Loucy (cell line): ENCODE measurements around the gene H6PD.

Experiments
- H2AFZ ChIP-seq: fragments of 200-600 bp; sonication (generic); 2 replicates; pipeline ENCODE4 v1.6.0; 2016; ENCODE audit warnings: antibody characterized with exemption, mild to moderate bottlenecking, low read length, moderate library complexity
- H3F3A ChIP-seq: fragments of 200-600 bp; 2 replicates; pipeline ENCODE4 v1.6.0; 2016; ENCODE audit warnings: antibody characterized with exemption, low read depth, mild to moderate bottlenecking
- H3K27me3 ChIP-seq: fragments of 200-600 bp; sonication (generic); 2 replicates; pipeline ENCODE4 v1.6.1; 2014; ENCODE audit warnings: low read length, mild to moderate bottlenecking; ENCODE audit not compliant: insufficient read depth, poor library complexity, severe bottlenecking
- H3K36me3 ChIP-seq: fragments of 200-600 bp; sonication (generic); 2 replicates; pipeline ENCODE4 v1.6.1; 2016; ENCODE audit warnings: low read length; ENCODE audit not compliant: insufficient read depth
- H3K4me1 ChIP-seq: fragments of 200-600 bp; sonication (generic); 2 replicates; pipeline ENCODE4 v1.5.1; 2014; ENCODE audit warnings: low read length, mild to moderate bottlenecking; ENCODE audit not compliant: insufficient read depth, poor library complexity, severe bottlenecking
- H3K4me2 ChIP-seq: fragments of 200-600 bp; sonication (generic); 2 replicates; pipeline ENCODE4 v1.6.0; 2014; ENCODE audit warnings: antibody characterized with exemption, low read length, low read depth, mild to moderate bottlenecking; ENCODE audit not compliant: poor library complexity, severe bottlenecking
- H3K4me3 ChIP-seq: fragments of 200-600 bp; sonication (generic); 2 replicates; pipeline ENCODE4 v1.5.1; 2014; ENCODE audit warnings: low read length, mild to moderate bottlenecking, mixed read lengths; ENCODE audit not compliant: poor library complexity, severe bottlenecking
- H3K79me2 ChIP-seq: fragments of 200-600 bp; sonication (generic); 2 replicates; pipeline ENCODE4 v1.6.1; 2014; ENCODE audit warnings: low read length; ENCODE audit not compliant: insufficient read depth
- H3K9ac ChIP-seq: fragments of 200-600 bp; sonication (generic); 2 replicates; pipeline ENCODE4 v1.6.0; 2014; ENCODE audit warnings: mild to moderate bottlenecking, low read depth, low read length, moderate library complexity; ENCODE audit not compliant: poor library complexity, severe bottlenecking
- H3K9me2 ChIP-seq: fragments of 200-600 bp; sonication (generic); replicated peaks from 2 replicates; pipeline ENCODE4 v1.6.1; 2016; ENCODE audit warnings: low read depth, low read length, mixed read lengths
- H3K9me3 ChIP-seq: fragments of 200-600 bp; sonication (generic); 2 replicates; pipeline ENCODE4 v1.6.1; 2014; ENCODE audit warnings: mild to moderate bottlenecking, antibody characterized with exemption, low read length, low read depth; ENCODE audit not compliant: insufficient read depth
- H4K20me1 ChIP-seq: fragments of 200-600 bp; sonication (generic); 2 replicates; pipeline ENCODE4 v1.6.0; 2014; ENCODE audit warnings: antibody characterized with exemption, low read length, mild to moderate bottlenecking; ENCODE audit not compliant: insufficient read depth, poor library complexity, severe bottlenecking
- EZH2phosphoT487 ChIP-seq: fragments of 200-600 bp; IDR thresholded peaks from 2 replicates; pipeline ENCODE4 v1.6.1; 2018; ENCODE audit warnings: antibody characterized with exemption, mild to moderate bottlenecking, moderate library complexity, borderline replicate concordance
- TF ChIP-seq, protein P1 (sequence below): fragments of 200-600 bp; sonication (generic); conservative IDR thresholded peaks from 2 replicates; pipeline ENCODE4 v1.5.1; 2014; ENCODE audit warnings: mild to moderate bottlenecking, antibody characterized with exemption, low read length

The H6PD gene

DNA sequence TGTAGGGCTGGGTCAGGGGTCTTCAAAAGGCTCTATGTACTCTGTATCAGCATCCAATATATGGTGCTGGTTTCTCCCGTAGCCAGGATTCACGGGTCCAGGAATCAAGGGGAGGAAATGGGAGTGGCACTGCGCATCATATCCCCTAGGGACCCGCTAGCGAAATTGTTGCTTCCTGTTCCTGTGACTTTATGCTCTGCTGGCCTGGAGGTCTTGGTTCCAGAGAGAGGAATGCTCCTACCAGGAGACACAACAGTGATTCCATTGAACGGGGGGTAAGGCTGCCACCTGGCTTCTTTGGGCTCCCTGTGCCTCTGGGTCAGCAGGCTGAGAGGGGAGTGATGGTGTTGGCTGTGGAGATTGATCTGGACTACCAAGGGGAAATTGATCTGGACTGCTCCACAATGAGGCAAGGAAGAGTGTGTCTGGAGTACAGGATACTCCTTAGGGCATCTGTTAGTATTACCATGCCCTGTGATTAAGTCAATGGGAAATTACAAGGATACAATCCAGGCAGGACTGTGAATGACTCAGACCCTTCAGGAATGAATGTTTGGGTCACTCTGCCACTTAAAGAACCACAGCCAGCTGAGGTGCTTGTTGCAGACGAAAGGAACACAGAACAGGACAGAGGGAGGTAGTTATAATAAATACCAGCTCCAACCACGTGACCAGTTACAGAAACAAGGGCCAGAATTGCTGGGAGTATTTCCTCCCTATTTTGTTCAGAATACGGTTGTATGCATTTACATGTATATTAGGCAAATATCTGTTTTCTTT lies 68.4 kb downstream of the H6PD start:
- Histone ChIP-seq H3K27me3 (no peaks in the 10 kb centered on the region), H3K9me3 (no peaks in the 10 kb centered on the region), H3K79me2 (peaks cover 98% of the 10 kb centered on the region), H4K20me1 (peaks cover 76% of the 10 kb centered on the region), H3F3A (no peaks in the 10 kb centered on the region), H3K36me3 (peaks cover 4% of the 10 kb centered on the region; the same call in 1 of the 2 replicates), H3K4me2 (peak overlapping the region; percentile 28), H3K4me3 (peak overlapping the region; percentile 46), H3K9ac (no peak overlapping the region), H3K4me1 (peaks cover 37% of the 10 kb centered on the region), H2AFZ (no peak overlapping the region), H3K9me2 (no peaks in the 10 kb centered on the region)
- TF ChIP-seq, protein P1, sequence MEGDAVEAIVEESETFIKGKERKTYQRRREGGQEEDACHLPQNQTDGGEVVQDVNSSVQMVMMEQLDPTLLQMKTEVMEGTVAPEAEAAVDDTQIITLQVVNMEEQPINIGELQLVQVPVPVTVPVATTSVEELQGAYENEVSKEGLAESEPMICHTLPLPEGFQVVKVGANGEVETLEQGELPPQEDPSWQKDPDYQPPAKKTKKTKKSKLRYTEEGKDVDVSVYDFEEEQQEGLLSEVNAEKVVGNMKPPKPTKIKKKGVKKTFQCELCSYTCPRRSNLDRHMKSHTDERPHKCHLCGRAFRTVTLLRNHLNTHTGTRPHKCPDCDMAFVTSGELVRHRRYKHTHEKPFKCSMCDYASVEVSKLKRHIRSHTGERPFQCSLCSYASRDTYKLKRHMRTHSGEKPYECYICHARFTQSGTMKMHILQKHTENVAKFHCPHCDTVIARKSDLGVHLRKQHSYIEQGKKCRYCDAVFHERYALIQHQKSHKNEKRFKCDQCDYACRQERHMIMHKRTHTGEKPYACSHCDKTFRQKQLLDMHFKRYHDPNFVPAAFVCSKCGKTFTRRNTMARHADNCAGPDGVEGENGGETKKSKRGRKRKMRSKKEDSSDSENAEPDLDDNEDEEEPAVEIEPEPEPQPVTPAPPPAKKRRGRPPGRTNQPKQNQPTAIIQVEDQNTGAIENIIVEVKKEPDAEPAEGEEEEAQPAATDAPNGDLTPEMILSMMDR, result no peak
- TF ChIP-seq EZH2phosphoT487, result no peak

DNA sequence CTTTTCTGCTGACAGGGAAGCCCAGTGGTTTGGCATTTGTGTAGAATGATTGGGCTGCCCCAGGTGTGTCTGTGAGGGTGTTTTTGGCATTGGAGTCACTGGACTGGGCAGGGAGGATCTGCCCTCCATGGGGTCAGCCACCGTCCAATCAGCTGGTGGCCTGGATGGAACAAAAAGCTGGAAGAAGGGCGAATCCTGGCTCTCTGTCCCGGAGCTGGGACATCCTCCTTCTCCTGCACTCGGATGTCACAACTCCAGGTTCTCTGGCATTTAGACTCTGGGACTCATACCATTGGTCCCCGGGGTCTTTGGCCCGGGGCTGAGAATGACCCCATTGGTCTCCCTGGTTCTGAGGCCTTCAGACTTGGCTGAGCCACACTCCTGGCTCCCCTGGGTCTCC lies 69.3 kb downstream of the H6PD start:
- TF ChIP-seq EZH2phosphoT487, result no peak
- TF ChIP-seq, protein P1, result no peak
- Histone ChIP-seq H3K9ac (no peak overlapping the region), H2AFZ (no peak overlapping the region), H4K20me1 (peaks cover 80% of the 10 kb centered on the region), H3K4me2 (no peak overlapping the region), H3K79me2 (peaks cover 98% of the 10 kb centered on the region), H3K9me2 (no peaks in the 10 kb centered on the region), H3F3A (no peaks in the 10 kb centered on the region), H3K4me3 (no peak overlapping the region), H3K9me3 (no peaks in the 10 kb centered on the region), H3K36me3 (peaks cover 4% of the 10 kb centered on the region; the same call in 1 of the 2 replicates), H3K27me3 (no peaks in the 10 kb centered on the region), H3K4me1 (peaks cover 41% of the 10 kb centered on the region)

DNA sequence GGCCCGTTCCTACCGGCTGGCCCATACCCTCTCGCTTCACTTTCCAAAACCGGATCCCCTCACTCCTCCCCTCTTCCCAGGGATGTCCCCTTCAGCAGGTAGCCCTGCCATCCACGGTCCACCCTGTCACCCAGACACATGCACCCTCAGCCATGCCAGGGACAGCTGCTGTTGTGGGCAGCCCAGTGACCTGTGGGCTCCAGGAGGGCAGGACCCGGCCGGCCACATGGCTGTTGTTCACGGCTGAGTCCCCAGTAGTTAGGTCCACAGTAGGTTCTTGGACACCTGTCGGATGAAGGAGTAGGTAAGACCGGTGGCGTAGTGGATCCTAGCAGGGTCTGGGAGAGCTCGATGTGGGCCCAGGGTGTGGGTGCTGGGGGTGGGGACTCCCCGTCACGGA lies 70.6 kb downstream of the H6PD start:
- no peaks in the 10 kb centered on the region for H3K9me3 ChIP-seq
- TF ChIP-seq, protein P1, result no peak
- no peak for TF ChIP-seq EZH2phosphoT487
- H3K9me2 ChIP-seq, result no peaks in the 10 kb centered on the region
- H3K4me3 ChIP-seq, result no peak overlapping the region
- no peaks in the 10 kb centered on the region for H3F3A ChIP-seq
- H3K79me2 ChIP-seq, result peaks cover 100% of the 10 kb centered on the region
- H3K4me1 ChIP-seq, result peaks cover 38% of the 10 kb centered on the region
- no peak overlapping the region for H3K9ac ChIP-seq
- peaks cover 4% of the 10 kb centered on the region; the same call in 1 of the 2 replicates for H3K36me3 ChIP-seq
- no peak overlapping the region for H2AFZ ChIP-seq
- peaks cover 87% of the 10 kb centered on the region for H4K20me1 ChIP-seq
- no peaks in the 10 kb centered on the region for H3K27me3 ChIP-seq
- H3K4me2 ChIP-seq, result no peak overlapping the region
